Fibroblast of the conjunctiva (primary cell): Measurements from ENCODE around the gene BCL11B.
A peak's percentile ranks its signal among the peaks of the same experiment; 100 is the strongest.

Experiments used
- DNase-seq: peaks from one replicate; pipeline ENCODE4 v3.0.0-alpha.2; 2010; ENCODE audit warnings: low read depth

BCL11B gene

DNA sequence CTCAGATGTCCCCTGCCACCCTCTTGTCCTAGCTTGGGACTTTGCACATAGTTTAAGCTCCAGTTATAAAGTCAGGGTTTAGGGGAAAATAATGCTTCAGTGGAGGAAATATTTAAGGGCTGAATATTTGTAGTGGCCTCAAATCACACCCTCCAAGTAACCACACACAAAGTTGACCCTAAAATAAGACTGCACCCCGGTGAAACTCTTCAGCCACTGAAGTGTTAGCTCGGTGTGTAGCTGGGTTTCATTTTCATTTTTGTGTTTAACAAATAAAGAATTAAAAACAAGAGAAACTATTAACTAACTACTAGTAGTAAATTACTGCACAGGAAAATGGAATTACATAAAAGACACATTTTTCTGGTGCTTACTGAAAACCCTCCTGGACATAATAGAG, 14.8 kb upstream of the BCL11B start:
- DNase-seq, result no peak

DNA sequence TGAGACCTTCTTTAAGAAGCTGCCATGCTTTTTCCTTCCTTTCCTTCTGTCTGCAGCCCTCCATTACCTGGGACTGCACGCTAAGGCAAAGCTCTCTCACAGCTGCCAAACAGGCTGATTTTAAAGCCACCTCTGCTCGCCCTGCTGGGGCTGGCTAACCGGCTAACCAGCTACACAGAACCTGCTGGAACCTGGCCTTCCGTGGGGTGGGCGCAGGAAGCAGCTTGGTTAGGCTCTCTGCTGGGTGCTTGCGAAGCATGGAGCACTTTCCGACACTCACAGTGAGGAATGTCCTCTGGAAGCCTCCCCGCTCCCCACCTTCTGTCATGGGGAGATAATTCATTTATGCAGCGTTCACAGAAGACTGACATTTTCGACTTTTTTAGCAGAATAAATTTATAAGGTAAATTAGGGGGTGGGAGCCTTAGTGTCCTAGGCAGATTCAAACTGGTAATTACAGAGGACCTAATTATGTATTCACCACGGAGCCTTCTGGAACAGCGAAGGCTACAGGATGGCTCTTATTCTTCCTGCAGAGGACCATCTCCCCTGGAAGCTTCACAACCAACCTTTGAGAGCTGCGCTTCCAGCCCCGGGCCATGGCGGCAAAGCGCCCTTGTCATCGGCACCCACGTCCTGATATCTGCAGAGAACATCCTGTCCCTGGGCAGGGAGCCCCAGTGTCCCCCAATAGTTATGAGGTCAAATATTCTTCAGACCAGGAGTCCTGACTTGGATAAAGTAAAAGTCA, 12.4 kb upstream of the BCL11B start:
- no peak for DNase-seq

DNA sequence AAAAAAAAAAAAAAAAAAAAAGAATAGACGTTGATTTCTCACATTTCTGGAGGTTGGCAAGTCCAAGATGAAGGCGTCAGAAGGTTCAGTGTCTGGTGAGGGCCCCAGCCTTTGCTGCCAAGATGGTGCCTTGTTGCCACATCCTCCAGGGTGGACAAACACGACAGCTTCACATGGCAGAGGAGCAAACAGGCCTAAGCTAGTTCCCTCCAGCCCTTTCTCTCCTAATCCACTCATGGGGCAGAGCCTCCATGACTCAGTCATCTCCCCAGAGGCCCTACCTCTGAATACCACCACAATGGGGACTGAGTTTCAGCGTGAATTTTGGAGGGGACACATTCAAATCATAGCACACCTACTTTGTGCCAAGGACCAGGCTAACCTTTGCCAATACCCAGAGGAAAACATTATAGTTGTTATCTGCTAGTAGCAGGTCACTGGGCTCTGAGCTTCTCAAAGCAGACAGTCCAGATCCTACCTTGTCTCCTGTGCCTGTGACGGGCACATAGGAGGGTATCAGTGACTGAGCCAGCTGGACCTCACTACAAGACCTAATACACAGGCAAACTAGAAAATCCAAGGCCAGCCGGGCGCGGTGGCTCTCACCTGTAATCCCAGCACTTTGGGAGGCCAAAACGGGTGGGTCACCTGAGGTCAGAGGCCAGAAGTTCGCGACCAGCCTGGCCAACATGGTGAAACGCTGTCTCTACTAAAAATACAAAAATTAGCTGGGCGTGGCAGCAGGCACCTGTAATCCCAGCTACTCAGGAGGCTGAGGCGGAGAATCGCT, 10.5 kb upstream of the BCL11B start:
- no peak for DNase-seq

DNA sequence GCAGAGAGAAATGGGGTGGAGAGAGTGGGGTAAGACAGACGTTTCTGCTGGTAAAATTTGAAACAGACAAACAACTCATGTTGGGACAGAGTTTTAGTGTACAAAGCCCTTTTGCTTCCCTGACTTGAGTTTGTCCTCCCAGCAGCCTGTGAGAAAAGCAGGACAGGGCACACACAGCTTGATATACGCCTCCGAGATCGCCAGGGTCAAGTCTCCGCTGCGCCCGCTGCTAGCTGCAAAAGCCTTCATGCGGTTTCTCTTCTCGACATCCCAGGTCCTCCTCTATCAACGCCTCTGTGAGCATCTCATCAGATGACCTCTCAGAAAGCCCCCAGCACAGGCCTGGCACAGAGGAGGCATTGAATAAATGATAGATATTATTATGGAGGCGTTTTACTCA, 9.4 kb upstream of the BCL11B start:
- DNase-seq, result no peak

GRCh38 chr14:99280852-99281251, 8.9 kb upstream of the BCL11B start:
- no peak for DNase-seq

DNA sequence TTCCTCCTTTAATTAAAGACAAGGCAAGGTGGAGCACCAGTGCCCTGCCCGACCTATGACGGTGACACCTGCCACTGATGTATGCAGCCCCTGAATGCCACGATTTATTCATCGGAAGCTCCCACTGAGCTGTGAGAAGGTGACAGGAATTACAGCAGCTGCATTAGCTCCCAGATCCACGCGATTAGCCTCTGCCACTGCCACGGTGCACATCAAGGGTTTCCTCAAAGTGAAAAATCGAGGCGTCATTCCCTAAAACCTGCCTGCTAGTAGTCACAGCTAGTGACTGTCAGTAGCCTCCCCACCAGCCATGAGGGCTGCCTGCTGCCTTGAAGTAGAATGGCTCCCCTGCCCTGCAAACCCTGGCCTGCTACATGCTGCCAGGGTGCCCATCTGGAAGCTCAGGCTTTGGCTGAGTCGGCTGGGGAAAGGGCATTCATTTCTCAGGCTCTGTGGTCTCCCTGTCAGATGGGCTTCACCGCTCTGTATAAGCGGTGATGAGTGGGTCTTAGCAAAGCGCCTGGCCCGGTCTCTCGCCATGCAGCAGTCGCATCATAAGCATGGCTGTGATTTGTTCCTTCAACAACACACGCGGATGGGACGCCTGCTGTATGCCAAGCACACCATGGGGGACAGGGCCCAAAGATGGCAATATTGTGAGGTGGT, 8.2 kb upstream of the BCL11B start:
- DNase-seq, result no peak

GRCh38 chr14:99278836-99279235, 6.8 kb upstream of the BCL11B start:
- DNase-seq, result no peak

DNA sequence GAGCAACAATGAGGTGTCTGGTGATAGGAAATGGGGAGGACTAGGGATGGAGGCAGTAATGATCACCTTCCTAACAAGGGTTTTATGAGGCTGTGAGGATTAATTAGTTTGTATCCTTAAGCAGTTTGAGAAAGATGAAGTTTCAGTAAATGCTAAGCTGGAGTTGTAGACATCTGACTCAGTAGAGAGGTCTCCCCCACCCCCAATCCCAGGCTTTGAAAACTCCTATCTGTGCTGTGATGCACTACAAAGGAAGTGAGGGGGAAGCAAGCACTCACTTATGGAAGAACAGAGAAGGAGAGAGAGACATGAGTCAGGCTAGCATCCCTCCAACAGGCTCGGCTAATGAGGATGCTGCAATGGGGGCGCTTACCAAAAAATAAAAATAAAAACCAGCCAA, 5.5 kb upstream of the BCL11B start:
- DNase-seq, result no peak

DNA sequence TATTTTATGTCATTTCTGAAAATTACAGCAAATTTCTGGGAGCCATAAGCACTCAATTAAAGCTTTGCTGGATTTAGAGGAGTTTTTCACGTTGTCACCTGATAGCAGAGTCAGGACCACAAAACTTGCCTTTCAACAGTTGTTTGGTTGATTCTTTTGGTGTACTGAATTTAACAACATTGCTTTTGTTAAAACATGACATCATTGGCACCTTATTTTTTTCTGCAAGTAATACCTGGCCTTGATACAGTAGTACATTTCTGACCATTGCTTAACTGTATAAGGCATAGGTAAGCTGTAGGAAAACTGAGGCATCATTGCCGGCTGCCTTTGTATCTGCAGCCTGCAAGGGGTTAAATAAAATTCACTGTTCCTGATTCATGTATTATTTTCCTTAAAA, 4.5 kb upstream of the BCL11B start:
- no peak for DNase-seq

DNA sequence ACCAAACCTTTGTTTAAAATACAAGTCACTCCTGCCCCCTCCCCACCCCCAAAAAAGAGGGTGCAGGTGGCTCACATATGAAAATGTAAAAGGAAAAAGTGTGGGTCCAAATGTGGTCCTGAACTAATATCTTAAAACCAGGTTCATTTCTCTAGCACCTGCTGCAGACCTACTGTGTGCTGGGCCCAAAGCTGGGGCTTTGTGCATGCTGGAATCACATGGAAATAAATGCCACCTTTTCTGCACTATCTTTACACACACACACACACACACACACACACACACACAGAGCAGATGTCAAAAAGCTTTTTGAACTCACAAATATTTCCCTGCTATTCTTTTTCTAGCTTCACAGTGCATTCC, 3.2 kb upstream of the BCL11B start:
- DNase-seq, result no peak

DNA sequence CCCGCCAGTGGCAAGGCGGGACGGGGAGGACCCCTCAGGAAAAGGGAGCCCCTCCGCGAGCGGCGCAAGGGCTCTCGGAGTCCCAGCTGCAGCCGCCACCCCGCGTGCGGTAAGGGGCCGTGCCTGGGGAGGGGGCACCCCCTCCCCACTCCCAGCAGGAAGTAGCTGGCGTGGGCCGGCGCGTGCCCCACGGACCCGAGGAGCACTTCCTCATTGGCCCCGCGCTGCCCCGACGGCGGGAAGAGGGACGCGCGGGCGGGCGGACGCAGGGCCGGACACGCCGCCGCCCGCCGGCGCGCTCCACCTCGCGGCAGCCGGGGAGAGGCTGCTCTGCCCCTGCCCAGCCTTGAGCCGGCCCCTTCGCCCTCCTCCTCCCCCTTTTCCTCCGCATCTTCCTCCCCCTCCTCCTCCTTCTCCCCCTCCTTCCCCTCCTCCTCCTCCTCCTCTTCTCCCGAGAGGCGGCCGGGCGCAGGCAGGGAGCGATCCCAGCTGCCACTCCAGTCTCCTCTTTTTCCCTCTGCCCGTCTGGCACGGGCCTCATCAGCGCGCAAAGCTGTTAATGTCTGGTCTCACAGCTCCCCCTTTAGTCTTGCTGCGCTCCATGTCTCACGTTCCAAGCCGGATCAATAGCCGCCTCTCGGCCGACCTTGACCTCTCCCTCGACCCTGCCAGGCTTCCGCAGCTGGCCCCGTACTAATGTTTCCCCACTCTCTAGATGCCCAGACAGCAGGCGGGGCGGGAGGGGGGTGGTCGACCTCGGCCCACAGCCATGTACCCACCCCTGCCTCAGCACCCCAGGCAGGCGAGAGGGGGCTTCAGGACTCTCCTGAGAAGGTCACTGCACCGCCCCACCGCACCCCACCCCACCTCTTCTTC, 2.6 kb upstream of the BCL11B start:
- peak; percentile 59 for DNase-seq

DNA sequence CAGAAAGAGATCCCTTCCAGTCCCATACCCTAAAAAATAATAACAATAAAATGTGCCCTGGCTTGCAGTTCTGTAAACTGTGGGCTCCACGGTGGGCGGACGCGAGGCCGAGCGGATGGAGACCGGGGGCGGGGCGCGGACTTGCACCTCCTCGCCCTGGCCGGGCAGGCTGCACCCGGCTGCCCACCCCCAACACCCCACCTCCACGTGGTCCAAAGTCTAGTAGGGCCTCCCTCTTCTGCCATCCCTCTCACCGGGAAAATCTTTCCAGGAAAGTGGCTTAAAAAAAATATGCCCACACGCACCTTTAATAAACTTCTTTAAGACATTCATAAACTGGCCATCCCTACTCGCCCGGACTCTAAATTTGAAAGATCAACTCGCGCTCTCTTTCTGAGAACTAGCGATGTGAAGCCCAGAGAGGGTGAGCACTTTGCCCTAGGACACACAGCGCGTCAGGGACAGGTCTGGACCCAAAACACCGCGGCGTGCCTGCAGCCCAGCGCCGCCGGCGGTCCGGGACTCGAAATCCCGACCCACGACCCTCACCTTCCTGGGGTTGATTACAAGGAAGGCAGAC, 1.9 kb upstream of the BCL11B start:
- DNase-seq, result no peak

DNA sequence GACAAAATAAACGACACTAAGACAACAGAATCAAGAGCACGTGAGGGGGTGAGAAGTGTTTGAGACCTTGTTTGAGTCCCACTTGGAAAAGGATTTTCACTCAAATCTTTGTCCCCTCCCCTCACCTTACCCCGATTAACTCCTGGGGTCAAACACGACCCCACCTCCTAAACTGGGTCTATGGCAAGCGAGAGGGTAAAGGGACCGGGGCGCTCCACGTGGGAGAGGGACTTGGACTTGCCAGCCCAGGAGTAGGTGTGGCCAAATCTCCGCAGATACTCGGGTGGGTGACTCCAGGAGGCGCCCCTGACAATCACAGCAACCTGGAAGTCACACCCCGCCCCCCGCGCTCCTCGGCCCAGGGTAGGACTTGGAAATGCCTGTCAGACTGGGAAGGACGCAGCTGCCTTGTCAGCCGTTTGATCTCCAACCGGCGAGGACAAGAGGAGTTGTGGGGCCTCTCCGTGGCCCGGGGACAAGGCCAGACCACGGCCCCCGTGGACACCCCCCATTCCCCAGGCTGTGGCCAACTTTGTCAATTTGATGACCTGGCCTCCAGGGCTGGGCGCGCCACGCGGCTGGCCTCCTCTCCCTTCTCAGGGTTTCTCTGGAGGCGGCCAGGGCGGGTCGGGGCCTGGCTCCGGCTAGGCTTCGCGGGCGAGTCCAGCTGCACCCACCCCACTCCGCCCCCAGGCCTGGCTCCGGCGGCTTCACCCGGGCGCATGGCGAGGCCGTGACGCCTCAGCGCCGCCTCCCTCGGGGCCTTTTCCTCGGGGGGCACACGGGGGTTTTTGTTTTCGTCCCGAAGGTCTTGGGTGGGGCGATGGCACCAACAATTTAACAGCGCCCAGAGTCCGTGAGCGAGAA, 1.1 kb upstream of the BCL11B start:
- DNase-seq, result no peak

DNA sequence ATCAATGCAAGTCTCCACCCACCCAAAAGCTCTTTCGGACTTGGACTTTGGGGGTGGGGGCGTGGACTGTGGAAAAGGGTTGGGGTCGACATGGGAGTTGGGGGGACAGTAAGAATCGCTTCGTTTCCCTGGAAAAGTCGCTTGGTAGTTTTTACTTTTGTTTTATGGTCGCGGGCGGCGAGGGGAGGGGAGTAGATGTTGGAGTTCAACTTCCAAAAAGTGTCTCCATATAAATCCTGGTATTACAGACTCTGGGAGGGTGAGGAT, 568 bp upstream of the BCL11B start:
- no peak for DNase-seq

GRCh38 chr14:99271221-99271941, 616 bp downstream of the BCL11B start:
- DNase-seq, result no peak

GRCh38 chr14:99270458-99271220, 1.4 kb downstream of the BCL11B start:
- DNase-seq, result no peak

DNA sequence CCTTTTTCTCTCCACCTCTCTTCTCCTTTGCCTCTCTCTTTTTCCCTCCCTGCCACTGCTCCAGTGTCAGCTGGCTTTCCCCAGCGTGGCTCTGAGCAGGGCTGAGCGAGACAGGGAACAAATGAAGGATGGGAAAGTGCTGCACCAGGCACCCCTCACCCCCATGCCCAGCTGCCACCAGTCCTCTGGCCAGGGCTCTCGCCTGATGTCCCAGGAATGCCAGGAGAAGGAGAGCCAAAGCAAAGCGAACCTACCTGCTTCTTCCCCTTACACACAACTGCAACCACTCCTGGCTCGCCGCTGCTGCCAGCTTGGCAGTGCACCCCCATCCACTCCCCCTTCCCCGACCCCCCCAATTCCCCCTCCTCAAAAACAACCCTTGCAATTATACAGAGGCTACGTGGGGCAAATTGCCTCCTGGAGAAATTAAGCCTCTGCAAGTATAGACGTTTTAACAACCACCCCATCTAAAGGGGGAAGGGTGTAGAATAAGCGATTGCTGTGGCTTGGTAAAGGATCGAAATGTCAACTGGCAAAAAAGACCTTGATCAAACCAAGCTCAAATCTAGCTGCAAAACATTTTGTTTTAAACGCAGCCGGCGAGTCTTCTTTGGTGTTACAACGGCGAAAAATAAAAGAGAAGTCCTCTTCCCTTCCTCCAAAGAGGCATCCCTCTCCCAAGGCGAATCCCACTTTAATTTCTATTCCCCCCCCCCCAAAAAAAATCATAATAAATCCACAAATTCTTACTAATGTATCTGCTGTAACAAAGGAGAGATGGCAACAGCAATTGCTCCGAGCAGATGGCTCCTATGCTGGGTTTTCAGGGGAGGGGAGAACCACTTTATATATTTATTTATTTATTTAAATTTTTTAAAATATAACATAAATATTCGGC, 2.9 kb downstream of the BCL11B start:
- DNase-seq, result no peak
